GDM1 (cell line): ENCODE data around the gene BRIP1.
"Not testable (repeated sequence)": the region's sequence is repeated elsewhere in the genome, so short reads cannot be mapped to it uniquely, and the experiment has no call there.

Source experiments
- DNase-seq: peaks from one replicate; lab custom pipeline; 2025; lab: John Stamatoyannopoulos, UW

BRIP1 gene

GRCh38 chr17:61862975-61863800, at the start of gene BRIP1:
Gene BRIP1 (minus strand): TSS chr17:61863528. CDS start chr17:61861539, 1,989 bp downstream.
- DNase-seq = peak; percentile 90

GRCh38 chr17:61908292-61909037, 45.1 kb upstream of the BRIP1 start:
- no peak for DNase-seq

DNA sequence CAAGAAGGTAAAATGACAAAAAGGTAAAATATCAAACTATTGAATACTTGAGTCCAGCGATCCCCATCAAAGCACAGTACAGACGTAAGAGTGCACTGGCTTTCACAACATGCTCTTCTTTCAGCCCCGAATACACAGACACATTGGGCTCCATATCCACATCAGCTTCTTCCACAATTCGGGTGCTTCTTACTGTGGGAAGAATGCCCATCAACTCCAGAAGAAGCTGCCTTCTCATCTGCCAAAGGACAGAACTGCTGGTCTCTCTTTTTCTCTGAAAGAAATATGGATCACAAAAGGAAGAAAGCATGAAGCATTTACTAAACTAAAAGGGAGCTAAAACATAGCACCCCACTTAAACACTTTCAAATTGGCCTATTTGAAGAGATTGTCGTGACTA, 44.0 kb upstream of the BRIP1 start:
- no peak for DNase-seq

DNA sequence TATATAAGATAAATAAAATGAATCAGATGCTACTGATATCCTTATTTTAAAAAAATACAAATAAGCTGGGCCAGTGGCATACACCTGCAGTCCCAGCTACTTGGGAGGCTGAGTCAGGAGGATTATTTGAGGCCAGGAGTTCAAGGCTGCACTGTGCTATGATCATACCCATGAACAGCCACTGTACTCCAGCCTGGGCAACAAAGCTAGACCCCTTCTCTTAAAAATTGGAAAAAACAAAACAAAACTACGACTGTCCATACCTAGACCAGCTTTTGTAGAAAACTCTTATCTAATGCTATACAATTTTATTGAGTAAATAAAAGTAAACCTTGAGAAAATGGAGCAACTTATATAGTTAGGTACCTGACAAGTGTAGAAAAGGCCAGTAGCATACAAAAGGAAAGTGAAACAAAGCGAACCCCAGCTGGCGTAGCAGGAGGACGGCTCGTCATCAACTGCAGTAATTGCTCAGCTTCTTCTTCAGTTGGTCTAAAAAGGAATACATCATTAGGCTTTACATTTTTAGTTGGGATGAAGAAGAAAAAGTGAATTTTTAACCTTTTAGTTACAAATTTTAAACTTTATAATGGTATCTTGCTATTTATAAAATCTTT, 40.9 kb upstream of the BRIP1 start:
- no peak for DNase-seq

DNA sequence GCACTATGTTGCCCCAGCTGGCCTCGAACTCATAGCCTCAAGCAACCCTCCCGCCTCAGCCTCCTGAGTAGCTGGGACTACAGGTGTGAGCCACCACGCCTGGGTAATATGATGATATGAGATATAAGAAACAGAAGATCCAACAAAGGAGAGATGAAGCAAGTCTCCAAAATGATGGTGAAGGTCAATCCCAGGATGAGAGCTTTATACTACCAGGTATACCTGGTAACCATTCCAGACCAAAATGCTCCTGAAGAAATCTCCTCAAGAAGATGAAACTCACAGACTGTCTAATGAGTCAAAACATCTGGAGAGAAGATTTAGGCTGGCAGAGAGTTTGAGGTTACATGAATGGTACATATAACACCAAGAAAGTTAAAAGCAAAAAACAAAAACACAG, 39.9 kb upstream of the BRIP1 start:
- no peak for DNase-seq

DNA sequence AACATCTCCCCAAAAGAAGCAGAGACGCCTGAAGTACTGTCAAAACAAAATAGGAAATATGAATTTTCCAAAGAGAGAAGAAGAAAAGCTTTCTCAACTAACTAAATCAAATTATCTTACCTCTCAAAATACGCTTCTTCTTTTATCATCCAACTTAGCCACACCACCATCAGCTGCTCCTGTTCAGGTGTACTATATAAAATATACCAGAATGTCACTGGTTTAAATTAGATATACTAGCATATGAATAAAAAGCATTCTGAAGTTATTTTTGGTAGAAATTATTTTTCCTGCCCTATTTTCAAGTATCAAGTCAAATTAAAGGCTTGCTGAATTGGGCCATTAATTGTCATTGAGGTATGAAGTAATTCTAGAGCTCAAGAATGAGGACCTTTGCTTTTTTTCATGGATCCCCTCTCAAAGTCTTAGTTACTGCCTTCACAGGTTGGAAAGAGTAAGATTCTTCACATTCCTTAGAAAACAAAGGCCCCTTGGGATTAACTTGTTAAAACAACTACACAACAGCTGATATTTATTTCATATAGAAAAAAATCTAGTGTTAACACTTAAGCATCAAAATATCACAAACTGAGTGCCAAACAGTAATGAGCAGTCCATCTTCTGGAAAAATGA, 34.3 kb upstream of the BRIP1 start:
- no peak for DNase-seq

GRCh38 chr17:61895391-61895790, 32.1 kb upstream of the BRIP1 start:
- DNase-seq = no peak

GRCh38 chr17:61894310-61894709, 31.0 kb upstream of the BRIP1 start:
- not testable (repeated sequence) for DNase-seq

DNA sequence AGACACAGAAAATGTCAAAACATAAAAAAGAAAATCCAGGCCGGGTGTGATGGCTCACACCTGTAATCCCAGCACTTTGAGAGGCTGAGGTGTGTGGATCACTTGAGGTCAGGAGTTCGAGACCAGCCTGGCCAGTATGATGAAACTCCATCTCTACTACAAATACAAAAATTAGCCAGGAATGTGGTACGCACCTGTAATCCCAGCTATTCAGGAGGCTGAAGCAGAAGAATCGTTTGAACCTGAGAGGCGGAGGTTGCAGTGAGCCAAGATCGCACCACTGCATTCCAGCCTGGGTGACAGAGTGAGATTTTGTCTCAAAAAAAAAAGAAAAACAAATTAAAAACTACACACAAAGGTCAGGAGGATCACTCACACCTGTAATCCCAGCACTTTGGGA, 24.4 kb upstream of the BRIP1 start:
- not testable (repeated sequence) for DNase-seq

DNA sequence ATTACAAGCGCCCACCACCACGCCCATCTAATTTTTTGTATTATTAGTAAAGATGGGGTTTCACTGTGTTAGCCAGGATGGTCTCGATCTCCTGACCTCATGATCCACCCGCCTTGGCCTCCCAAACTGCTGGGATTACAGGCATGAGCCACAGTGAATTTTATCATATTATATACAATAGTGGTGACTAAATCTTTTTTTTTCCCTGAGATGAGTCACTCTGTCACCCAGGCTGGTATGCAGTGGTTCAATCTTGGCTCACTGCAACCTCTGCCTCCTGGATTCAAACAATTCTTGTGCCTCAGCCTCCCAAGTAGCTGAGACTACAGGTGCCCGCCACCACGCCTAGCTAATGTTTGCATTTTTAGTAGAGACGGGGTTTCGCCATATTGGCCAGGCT, 22.5 kb upstream of the BRIP1 start:
- DNase-seq = not testable (repeated sequence)

GRCh38 chr17:61884864-61885263, 21.5 kb upstream of the BRIP1 start:
- DNase-seq = no peak

- no peak for DNase-seq
These were observed 17.3 kb upstream of the BRIP1 start for GRCh38 chr17:61880589-61881102.

- no peak for DNase-seq
These were observed 15.8 kb upstream of the BRIP1 start for GRCh38 chr17:61878984-61879612.

DNA sequence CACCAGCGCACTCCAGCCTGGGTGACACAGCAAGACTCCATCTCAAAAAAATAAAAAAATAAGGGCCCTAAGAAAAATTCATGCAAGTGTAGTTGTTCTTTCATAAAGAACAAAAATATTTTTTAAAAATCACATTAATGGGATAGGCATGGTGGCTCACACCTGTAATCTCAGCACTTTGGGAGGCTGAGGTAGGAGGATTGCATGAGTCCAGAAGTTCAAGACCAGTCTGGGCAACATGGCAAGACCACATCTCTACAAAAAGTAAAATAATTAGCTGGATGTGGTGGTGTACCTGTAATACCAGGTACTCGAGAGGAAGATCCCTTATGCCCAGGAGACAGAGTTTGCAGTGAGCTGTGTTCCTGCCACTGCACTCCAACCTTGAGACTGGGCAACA, 15.2 kb upstream of the BRIP1 start:
- DNase-seq = no peak

DNA sequence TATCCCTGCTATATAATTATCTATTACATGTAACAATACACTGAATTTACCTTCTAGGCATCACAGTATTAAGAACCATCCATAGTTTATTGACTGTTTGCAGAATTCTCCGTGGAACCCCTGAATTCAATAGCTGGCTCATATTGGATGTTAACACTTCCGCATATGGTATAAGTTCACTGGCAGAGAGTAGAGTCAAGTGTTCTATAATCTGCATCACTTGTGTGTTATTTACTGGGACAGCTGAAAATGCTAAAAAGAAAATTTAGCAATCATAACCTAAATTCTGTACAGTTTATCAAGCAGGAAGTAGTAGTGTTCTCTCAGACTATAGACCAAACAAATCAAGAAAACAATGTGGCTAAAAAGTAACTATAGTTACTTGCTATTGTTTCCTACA, 14.5 kb upstream of the BRIP1 start:
- DNase-seq = no peak

DNA sequence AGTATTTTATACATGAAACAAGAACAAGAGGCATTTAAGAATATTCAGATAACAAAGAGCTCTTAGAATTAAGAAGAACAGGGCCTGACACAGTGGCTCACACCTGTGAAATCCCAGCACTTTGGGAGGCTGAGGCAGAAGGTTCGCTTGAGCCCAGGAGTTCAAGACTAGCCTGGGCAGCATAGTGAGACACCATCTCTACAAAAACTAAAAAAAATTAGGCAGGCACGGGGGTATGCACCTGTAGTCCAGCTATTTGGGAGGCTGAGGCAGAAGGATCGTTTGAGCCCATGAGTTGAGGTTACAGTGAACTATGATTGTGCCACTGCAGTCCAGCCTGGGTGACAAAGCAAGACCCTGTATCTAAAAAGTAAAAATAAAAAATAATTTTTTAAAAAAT, 12.5 kb upstream of the BRIP1 start:
- DNase-seq = no peak

DNA sequence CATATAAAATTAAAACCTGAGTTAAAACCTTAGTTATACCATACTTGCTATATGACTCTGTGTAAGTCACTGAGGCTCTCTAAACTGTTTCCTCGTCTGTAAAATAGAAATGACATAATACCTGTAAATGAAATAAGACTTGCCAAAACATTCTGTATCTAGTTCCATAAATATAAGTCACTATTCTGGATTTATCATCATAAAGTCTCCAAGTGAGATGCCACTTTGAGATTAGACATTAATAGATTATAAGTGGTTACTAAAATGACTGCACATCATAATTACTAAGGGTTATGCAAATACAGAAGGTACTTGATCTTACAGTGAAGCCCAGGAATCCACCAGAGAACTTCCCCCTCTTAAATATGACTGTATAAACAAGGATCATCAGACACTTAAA, 12.0 kb upstream of the BRIP1 start:
- no peak for DNase-seq

DNA sequence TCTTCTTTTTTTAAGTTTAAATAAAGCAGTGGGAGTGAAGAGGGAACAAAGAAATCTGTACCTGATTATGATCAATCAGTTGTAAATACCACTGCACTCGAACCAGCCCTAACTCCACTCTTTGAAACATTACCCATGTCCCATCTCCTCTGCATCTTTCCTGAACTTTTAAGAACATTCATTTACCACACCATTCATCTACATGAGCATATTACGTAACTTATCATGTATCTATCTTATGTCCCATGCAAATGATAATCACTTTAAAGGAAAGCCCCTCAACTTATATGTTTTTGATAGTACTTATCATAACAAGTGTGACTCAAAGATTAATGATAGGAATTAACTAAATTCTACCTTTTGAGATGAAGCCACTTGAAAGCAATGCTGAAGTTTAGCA, 10.7 kb upstream of the BRIP1 start:
- no peak for DNase-seq

DNA sequence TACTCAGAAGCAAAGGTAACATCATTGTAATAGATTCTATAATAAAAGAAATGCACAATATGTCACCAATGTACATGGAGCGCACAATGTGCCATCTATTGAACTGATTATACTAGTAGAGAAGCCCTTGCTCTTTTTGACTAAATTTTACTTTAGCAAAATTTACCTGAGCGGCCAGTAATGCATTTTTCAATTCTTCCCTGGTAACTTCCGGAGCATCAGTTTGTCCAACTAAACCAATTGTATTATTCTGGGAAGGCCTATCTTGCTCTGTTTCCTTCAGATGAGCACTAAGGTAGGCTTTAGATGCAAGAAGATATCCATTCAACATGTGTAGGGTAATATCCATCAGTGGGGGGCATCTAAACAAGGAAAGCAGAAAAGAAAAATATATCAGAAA, 8.8 kb upstream of the BRIP1 start:
- DNase-seq = no peak

- DNase-seq = no peak
These were observed 5.8 kb upstream of the BRIP1 start for GRCh38 chr17:61869138-61869537.

DNA sequence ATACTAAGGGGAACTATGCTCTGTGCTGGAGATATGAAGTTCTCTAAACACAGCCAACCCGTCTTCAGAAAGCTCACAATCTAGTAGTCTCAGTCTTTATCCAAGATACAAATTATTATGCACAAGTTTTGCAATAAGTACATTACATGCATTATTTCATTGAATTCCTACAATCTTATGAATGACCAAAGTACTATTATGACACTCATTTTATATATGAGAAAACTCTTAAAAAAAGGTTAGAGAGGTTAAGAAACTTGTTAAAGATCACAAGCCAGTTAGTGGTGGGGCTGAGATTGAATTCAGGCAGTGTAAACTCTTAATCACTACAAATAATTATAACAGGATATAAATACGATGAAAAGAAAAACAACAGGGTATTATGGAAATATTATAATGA, 4.7 kb upstream of the BRIP1 start:
- no peak for DNase-seq

- no peak for DNase-seq
These were observed 3.7 kb upstream of the BRIP1 start for GRCh38 chr17:61867033-61867432.
